Adrenal gland (tissue), 12 donors: Measurements from ENCODE around the gene GNAO1. TPM values are rescaled to one million over a fixed set of nuclear protein-coding genes. Genes with fewer than 3 reads are reported as not detected.

Experiments
- DNase-seq, 7 donors: peaks; one replicate each; pipeline ENCODE4 v3.0.0-alpha.2; 2019 to 2020
- H3K27ac ChIP-seq, 5 donors: fragments of 200-600 bp; sonication (generic) in 4 of 5; 1 replicate in 3 of 5; 2 replicates in 2 of 5; pipeline versions ENCODE4 v1.5.1 to v1.8.0; 2016 to 2020; ENCODE audit warnings: mild to moderate bottlenecking in 1 of 5
- H3K27me3 ChIP-seq: fragments of 200-600 bp; 2 replicates; pipeline ENCODE4 v1.8.0; 2021
- H3K36me3 ChIP-seq, 2 donors: fragments of 200-600 bp; replicated peaks in 1 of 2; 1 replicate in 1 of 2; 2 replicates in 1 of 2; pipeline versions ENCODE4 v1.5.1 to v1.8.0; 2018 to 2022
- H3K4me1 ChIP-seq, 2 donors: fragments of 200-600 bp; replicated peaks in 1 of 2; 1 replicate in 1 of 2; 2 replicates in 1 of 2; pipeline versions ENCODE4 v1.5.1 to v1.8.0; 2018 to 2021
- H3K4me3 ChIP-seq, 4 donors: fragments of 200-600 bp; sonication (generic) in 3 of 4; one replicate each; pipeline ENCODE4 v1.5.1; 2016 to 2018
- H3K9me3 ChIP-seq, 3 donors: fragments of 200-600 bp; sonication (generic) in 1 of 3; replicated peaks in 1 of 3; 1 replicate in 2 of 3; 2 replicates in 1 of 3; pipeline versions ENCODE4 v1.5.1 to v1.8.0; 2016 to 2021
- CTCF ChIP-seq, 6 experiments: fragments of 450-650 bp in 4 of 6; fragments of 200-600 bp in 2 of 6; sonication (generic) in 1 of 6; IDR thresholded peaks; 1 replicate in 5 of 6; 2 replicates in 1 of 6; pipeline versions ENCODE4 v1.5.1 to v1.8.0; 2016 to 2021; ENCODE audit warnings: antibody characterized with exemption in 6 of 6, mild to moderate bottlenecking in 2 of 6, moderate library complexity in 1 of 6
- POLR2A ChIP-seq, 2 donors: fragments of 450-650 bp; IDR thresholded peaks; one replicate each; pipeline ENCODE4 v1.6.1; 2017; ENCODE audit warnings: antibody characterized with exemption in 2 of 2, mild to moderate bottlenecking in 2 of 2, moderate library complexity in 1 of 2
- WGBS, 4 donors: extraction: QIAGEN DNeasy Blood & Tissue Kit in 2 of 4; methylation state at CpG; one replicate each; pipeline versions ENCODE4 v1.1.5 to v1.1.7; 2013 to 2017; 5-methylcytosine and 5-hydroxymethylcytosine counted together
- intact Hi-C, 2 donors: fragments of 100-400 bp; cut with DNase I; formaldehyde crosslinking; loops; one replicate each; pipeline versions ENCODE4 v1.14.1 to v1.15.0; 2022 to 2023
- polyA plus RNA-seq, 3 donors: library from polyadenylated mRNA; stranded (reverse); fragments of 200-250 nt in 2 of 3; fragments of 350-450 nt in 1 of 3; fragmentation: Illumina TruSeq in 1 of 3; extraction: RNeasy Lipid Tissue Mini Kit (QIAGEN cat#74804) in 1 of 3; gene quantifications; one replicate each; pipeline ENCODE4 v1.2.3, GENCODE V29; 2013 to 2014
- total RNA-seq, 9 donors: library from RNA; depleted of rRNA in 4 of 9; stranded (reverse); fragments of >200 nt in 4 of 9; fragments of 120-200 nt in 1 of 9; fragmentation: NEBNext Ultra II Directional in 1 of 9; extraction: Animal tissue kit (Norgen Biotek cat#: 25700) in 1 of 9; gene quantifications; one replicate each; pipeline versions ENCODE4 v1.1.0 to v1.2.4, GENCODE V29; 2013 to 2023
- donor health status: healthy with polysubstance abuse.
- donor health status: Bipolar disorder and iron deficiency.
- donor health status: DM: yes; HTN: yes; CAD: no.
- donor health status: DM: no; HTN: no; CAD: no.
- donor health status: DM: no; HTN: no; CAD: no.
- donor health status: DM: yes; HTN: yes; CAD: no.

The GNAO1 gene
- total and polyA plus RNA-seq, 12 donors, result 1.8 to 36.6 (median 5.9) TPM

- intact Hi-C loops, result no loop called here
- Histone ChIP-seq H3K27ac (no peak overlapping the region), H3K9me3 (no peaks in the 10 kb centered on the region), H3K4me1 (no peaks in the 10 kb centered on the region), H3K27me3 (no peaks in the 10 kb centered on the region), H3K36me3 (no peaks in the 10 kb centered on the region), H3K4me3 (no peak overlapping the region)
- DNase-seq, result no peak
- no peak for TF ChIP-seq POLR2A (IDR thresholded peaks at IDR 0.05)
- no peak for TF ChIP-seq CTCF (IDR thresholded peaks at IDR 0.05)
- WGBS, 4 donors, result 81 to 86% (median 83%) methylated on average over 4 of the region's 4 CpGs
Measured at GRCh38 chr16:56300242-56300623, 108.9 kb downstream of the GNAO1 start.

- H3K4me1 ChIP-seq, result no peaks in the 10 kb centered on the region
Measured at GRCh38 chr16:56300891-56301850, 109.9 kb downstream of the GNAO1 start.

GRCh38 chr16:56302506-56302905 is 111.2 kb downstream of the GNAO1 start:
- Histone ChIP-seq H3K27me3 (no peaks in the 10 kb centered on the region), H3K4me1 (no peaks in the 10 kb centered on the region), H3K9me3 (no peaks in the 10 kb centered on the region), H3K4me3 (no peak overlapping the region), H3K36me3 (no peaks in the 10 kb centered on the region), H3K27ac (no peak overlapping the region)
- WGBS, 4 donors, result 84 to 92% (median 88%) methylated on average over 5 of the region's 5 CpGs
- intact Hi-C loops, result no loop called here
- DNase-seq, result no peak
- no peak for TF ChIP-seq CTCF (IDR thresholded peaks at IDR 0.05)
- TF ChIP-seq POLR2A (IDR thresholded peaks at IDR 0.05), result no peak

More at GRCh38 chr16:56300891-56301850, 109.9 kb downstream of the GNAO1 start:
- TF ChIP-seq POLR2A (IDR thresholded peaks at IDR 0.05) (no peak), CTCF (IDR thresholded peaks at IDR 0.05) (no peak)
- Histone ChIP-seq H3K9me3 (no peaks in the 10 kb centered on the region), H3K4me3 (no peak overlapping the region), H3K27ac (no peak overlapping the region), H3K27me3 (no peaks in the 10 kb centered on the region), H3K36me3 (no peaks in the 10 kb centered on the region)
- 74 to 82% (median 78%) methylated on average over 14 of the region's 14 CpGs for WGBS, 4 donors
- intact Hi-C loops, result no loop called here
- DNase-seq, result no peak

GRCh38 chr16:56303066-56303715 is 111.9 kb downstream of the GNAO1 start:
- intact Hi-C loops, result no loop called here
- Histone ChIP-seq H3K27me3 (no peaks in the 10 kb centered on the region), H3K9me3 (no peaks in the 10 kb centered on the region), H3K4me1 (no peaks in the 10 kb centered on the region), H3K36me3 (no peaks in the 10 kb centered on the region), H3K4me3 (no peak overlapping the region), H3K27ac (no peak overlapping the region)
- no peak for DNase-seq
- TF ChIP-seq POLR2A (IDR thresholded peaks at IDR 0.05) (no peak), CTCF (IDR thresholded peaks at IDR 0.05) (no peak)
- WGBS, 4 donors, result 83 to 90% (median 86%) methylated on average over 9 to 13 of the region's 13 CpGs
